ENCODE measurements around the gene LRIG2.
"Not testable (repeated sequence)": the region's sequence is repeated elsewhere in the genome, so short reads cannot be mapped to it uniquely, and the experiment has no call there.

LRIG2 gene

GRCh38 chr1:113072757-113073478, at the start of gene LRIG2:
Gene LRIG2 (plus strand): TSS chr1:113073198. CDS start chr1:113073407, 209 bp downstream.
- DNase-seq (ENCODE audit: extremely low read depth in 1 of 2, low read depth in 1 of 2) = peak; percentile 93 to 99

DNA sequence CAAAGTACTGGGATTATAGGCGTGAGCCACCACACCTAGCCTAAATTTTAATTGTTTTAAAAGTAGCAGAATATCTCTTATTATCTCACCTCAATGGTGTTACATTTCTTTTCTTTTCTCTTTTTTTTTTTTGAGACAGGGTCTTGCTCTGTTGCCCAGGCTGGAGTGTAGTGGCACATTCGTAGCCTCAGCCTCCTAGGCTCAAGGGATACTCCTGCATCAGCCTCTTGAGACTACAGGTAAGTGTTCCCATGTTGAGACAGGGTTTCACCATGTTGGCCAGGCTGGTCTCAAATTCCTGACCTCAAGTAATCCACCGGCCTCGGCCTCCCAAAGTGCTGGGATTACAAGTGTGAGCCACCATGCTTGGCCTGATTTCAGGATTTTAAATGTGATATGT, 49.7 kb upstream of the LRIG2 start:
- DNase-seq (ENCODE audit: extremely low read depth in 1 of 2, low read depth in 1 of 2) = not testable (repeated sequence)

GRCh38 chr1:113027007-113027406, 46.0 kb upstream of the LRIG2 start:
- DNase-seq (ENCODE audit: extremely low read depth in 1 of 2, low read depth in 1 of 2) = no peak

GRCh38 chr1:113027449-113027848, 45.5 kb upstream of the LRIG2 start:
- DNase-seq (ENCODE audit: extremely low read depth in 1 of 2, low read depth in 1 of 2) = no peak

DNA sequence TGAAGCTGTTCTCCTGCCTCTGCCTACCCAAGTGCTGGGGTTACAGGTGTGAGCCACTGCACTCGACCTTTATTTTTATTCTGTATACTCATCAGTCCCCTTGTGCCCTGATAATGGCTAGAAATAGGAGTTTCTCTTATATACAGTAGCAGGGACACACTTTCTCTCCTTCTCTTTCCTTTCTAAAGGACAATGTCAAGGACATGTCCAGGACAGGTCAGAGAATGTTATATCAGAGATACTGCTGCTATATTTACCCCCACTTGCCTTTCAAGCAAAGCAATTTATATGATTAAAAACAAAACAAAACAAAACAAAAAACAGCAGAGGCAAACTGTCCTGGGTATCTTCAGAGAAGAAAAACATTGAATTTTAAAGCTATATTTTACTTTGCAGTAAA, 43.2 kb upstream of the LRIG2 start:
- no peak for DNase-seq (ENCODE audit: extremely low read depth in 1 of 2, low read depth in 1 of 2)

GRCh38 chr1:113031171-113031933, 41.6 kb upstream of the LRIG2 start:
- no peak for DNase-seq (ENCODE audit: extremely low read depth in 1 of 2, low read depth in 1 of 2)

DNA sequence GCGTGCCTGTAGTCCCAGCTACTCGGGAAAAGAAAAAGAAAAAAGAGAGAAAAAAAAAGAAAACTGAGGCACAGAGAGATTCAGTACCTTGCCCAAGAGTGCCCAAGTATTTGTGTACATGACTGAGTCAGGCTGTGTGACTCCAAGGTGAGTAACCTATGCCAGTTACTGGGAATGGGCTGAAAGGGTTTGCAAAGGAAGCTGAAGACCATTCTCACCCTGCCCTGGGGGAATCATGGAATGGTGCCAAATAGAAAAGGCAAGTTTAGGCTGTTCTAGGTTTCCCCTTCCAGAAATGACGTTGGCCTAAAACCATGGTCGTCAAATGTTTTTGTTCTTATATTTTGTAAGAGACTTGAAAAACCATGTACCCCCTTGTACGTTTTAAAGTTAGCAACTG, 37.9 kb upstream of the LRIG2 start:
- no peak for DNase-seq (ENCODE audit: extremely low read depth in 1 of 2, low read depth in 1 of 2)

GRCh38 chr1:113036639-113037321, 36.2 kb upstream of the LRIG2 start:
- no peak for DNase-seq (ENCODE audit: extremely low read depth in 1 of 2, low read depth in 1 of 2)

DNA sequence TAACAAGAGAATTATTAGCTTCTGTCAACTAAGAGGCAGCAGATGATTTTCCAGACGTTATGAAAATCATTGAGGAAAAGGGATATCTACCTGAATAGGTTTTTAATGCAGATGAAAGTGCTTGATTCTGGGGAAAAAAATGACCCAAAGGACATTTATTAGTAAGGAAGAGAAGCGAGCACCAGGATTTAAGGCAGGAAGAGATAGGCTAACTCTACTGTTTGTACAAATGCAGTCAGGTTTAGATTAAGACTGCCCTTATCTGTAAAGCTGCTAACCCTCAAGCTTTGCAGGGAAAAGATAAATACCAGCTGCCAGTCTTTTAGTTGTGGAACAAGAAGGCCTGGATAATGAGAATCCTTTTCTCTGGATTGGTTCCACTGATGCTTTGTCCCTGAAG, 33.0 kb upstream of the LRIG2 start:
- DNase-seq (ENCODE audit: extremely low read depth in 1 of 2, low read depth in 1 of 2) = no peak

- no peak for DNase-seq (ENCODE audit: extremely low read depth in 1 of 2, low read depth in 1 of 2)
These were observed 32.1 kb upstream of the LRIG2 start for GRCh38 chr1:113040718-113041412.

GRCh38 chr1:113041569-113042284, 31.3 kb upstream of the LRIG2 start:
- DNase-seq (ENCODE audit: extremely low read depth in 1 of 2, low read depth in 1 of 2) = no peak

GRCh38 chr1:113042285-113043143, 30.5 kb upstream of the LRIG2 start:
- no peak for DNase-seq (ENCODE audit: extremely low read depth in 1 of 2, low read depth in 1 of 2)

DNA sequence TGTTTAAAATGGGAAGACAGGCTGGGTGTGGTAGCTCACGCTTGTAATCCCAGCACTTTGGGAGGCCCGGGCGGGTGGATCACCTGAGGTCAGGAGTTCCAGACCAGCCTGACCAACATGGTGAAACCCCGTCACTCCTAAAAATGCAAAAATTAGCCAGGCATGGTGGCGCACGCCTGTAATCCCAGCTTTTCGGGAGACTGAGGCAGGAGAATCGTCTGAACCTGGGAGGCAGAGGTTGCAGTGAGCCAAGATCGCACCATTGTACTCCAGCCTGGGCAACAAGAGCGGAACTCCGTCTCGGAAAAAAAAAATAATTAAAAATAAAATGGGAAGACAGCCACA, 29.9 kb upstream of the LRIG2 start:
- DNase-seq (ENCODE audit: extremely low read depth in 1 of 2, low read depth in 1 of 2) = not testable (repeated sequence)

DNA sequence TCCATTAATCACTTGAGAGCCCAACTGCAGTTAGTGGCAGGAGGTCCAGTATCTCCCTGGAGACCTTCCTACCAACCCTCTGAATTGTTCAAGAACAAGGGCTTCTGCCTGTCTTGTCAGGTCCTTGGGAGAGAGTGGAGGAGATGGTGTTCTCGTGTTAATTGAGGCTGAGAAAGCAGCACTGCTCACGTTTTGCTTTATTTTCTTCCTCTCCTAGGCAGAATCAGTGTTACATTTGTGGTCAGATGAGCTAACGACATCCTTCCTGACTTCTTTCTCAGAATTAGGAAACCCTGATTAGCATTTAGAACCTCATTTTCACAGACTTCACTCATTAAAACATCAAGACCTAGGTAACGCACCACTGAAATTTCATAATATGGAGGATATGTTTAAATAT, 26.4 kb upstream of the LRIG2 start:
- DNase-seq (ENCODE audit: extremely low read depth in 1 of 2, low read depth in 1 of 2) = no peak

- no peak for DNase-seq (ENCODE audit: extremely low read depth in 1 of 2, low read depth in 1 of 2)
These were observed 24.9 kb upstream of the LRIG2 start for GRCh38 chr1:113048064-113048463.

DNA sequence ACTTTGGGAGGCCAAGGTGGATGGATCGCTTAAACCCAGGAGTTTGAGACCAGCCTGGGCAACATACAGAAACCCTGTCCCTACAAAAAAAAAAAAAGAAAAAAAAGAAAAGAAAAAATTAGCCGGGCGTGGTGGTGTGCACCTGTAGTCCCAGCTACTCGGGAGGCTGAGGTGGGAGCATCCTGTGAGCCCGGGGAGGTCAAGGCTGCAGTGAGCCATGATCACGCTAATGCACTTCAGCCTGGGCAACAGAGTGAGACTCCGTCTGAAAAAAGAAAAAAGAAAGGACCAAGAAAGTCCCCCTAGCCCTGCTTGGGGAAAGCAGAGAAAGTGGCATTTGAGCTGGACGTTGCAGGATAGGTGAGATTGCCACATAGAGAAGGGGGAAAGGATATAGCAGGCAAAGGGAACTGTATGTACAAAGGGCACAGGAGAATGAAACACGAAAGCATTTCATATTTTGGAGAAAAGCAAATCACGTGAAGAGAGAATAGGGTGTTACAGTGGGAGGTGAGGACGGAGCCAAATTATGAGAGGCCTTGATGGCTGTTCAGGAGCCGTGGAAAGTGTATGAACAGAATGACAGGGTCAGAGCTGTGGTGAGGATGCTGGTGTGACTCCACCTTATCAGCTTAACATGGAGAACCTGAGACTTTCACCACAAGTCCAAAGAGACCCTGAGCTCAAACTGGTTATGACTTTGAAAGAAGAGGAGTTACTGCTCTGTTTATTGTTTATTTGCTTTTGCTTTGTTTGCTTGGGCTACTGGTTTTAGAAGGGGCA, 19.5 kb upstream of the LRIG2 start:
- no peak for DNase-seq (ENCODE audit: extremely low read depth in 1 of 2, low read depth in 1 of 2)

- no peak for DNase-seq (ENCODE audit: extremely low read depth in 1 of 2, low read depth in 1 of 2)
These were observed 17.4 kb upstream of the LRIG2 start for GRCh38 chr1:113055570-113055969.

- no peak for DNase-seq (ENCODE audit: extremely low read depth in 1 of 2, low read depth in 1 of 2)
These were observed 16.0 kb upstream of the LRIG2 start for GRCh38 chr1:113057006-113057405.
